Kidney (tissue), 14 donors: ENCODE data around the gene ZNF554. TPM values are rescaled to one million over a fixed set of nuclear protein-coding genes. Genes with fewer than 3 reads are reported as not detected.

Experiments
- DNase-seq, 5 donors: peaks; one replicate each; pipeline ENCODE4 v3.0.0-alpha.2; 2013 to 2020
- FAIRE-seq: peaks from 2 replicates; lab custom pipeline; 2012; peaks lifted over from hg19 to GRCh38; lab: Jason Lieb, UNC
- H3K27ac ChIP-seq, 2 donors: one replicate each; pipeline ENCODE4 v1.7.0; 2013; ENCODE audit warnings: low read depth in 2 of 2, low read length in 2 of 2, inconsistent platforms in 1 of 2
- H3K27me3 ChIP-seq: one replicate; pipeline ENCODE4 v1.7.1; 2013; ENCODE audit warnings: low read length, inconsistent platforms; ENCODE audit not compliant: control insufficient read depth, insufficient read depth
- H3K36me3 ChIP-seq, 3 donors: one replicate each; pipeline versions ENCODE4 v1.7.0 to v1.7.1; 2013; ENCODE audit warnings: low read length in 3 of 3, control low read depth in 1 of 3, inconsistent platforms in 1 of 3; ENCODE audit not compliant: insufficient read depth in 3 of 3, control insufficient read depth in 2 of 3
- H3K4me1 ChIP-seq, 3 donors: one replicate each; pipeline versions ENCODE4 v1.7.0 to v1.7.1; 2013; ENCODE audit warnings: low read length in 3 of 3, inconsistent platforms in 1 of 3, low read depth in 1 of 3; ENCODE audit not compliant: control insufficient read depth in 2 of 3, insufficient read depth in 2 of 3
- H3K4me3 ChIP-seq, 3 donors: one replicate each; pipeline versions ENCODE4 v1.7.0 to v1.8.1; 2013; ENCODE audit warnings: low read length in 3 of 3, control low read depth in 1 of 3, inconsistent platforms in 1 of 3
- H3K9ac ChIP-seq, 3 donors: one replicate each; pipeline versions ENCODE4 v1.7.0 to v1.7.1; 2013; ENCODE audit warnings: low read length in 3 of 3, control low read depth in 1 of 3, inconsistent platforms in 1 of 3
- H3K9me3 ChIP-seq, 3 donors: one replicate each; pipeline versions ENCODE4 v1.7.0 to v1.7.1; 2013; ENCODE audit warnings: low read length in 3 of 3, control low read depth in 1 of 3, inconsistent platforms in 1 of 3; ENCODE audit not compliant: control insufficient read depth in 2 of 3, insufficient read depth in 1 of 3
- intact Hi-C: fragments of 100-400 bp; cut with DNase I; formaldehyde crosslinking; loops from one replicate; pipeline ENCODE4 v1.11.1; 2022
- polyA plus RNA-seq: library from polyadenylated mRNA; stranded (reverse); fragments of 350-450 nt; fragmentation: Illumina TruSeq; extraction: RNeasy Lipid Tissue Mini Kit (QIAGEN cat#74804); gene quantifications from one replicate; pipeline ENCODE4 v1.2.3, GENCODE V29; 2014; ENCODE audit warnings: low read depth, low replicate concordance; ENCODE audit not compliant: insufficient read depth
- total RNA-seq: library from RNA; stranded (reverse); fragmentation: NEBNext Ultra II Directional; extraction: Animal tissue kit (Norgen Biotek cat#: 25700); gene quantifications from one replicate; pipeline ENCODE4 v1.2.1, GENCODE V29; 2021
- TF ChIP-seq, protein P1 (sequence below): IDR thresholded peaks from 3 replicates; pipeline ENCODE4 v1.5.1; 2012; ENCODE audit warnings: mild to moderate bottlenecking, moderate library complexity, borderline replicate concordance; ENCODE audit not compliant: insufficient read depth; ENCODE audit errors: extremely low read depth
- donor health status: control.
- donor health status: control.
- donor health status: control.
- donor health status: control.
- donor health status: control.
- donor health status: DM: yes; HTN: yes; CAD: no.
- donor health status: Normal renal cell carcinoma (clear cell type).

ZNF554 gene
- total and polyA plus RNA-seq, 2 donors from 2014 or later: 3.6 to 6.9 TPM

DNA sequence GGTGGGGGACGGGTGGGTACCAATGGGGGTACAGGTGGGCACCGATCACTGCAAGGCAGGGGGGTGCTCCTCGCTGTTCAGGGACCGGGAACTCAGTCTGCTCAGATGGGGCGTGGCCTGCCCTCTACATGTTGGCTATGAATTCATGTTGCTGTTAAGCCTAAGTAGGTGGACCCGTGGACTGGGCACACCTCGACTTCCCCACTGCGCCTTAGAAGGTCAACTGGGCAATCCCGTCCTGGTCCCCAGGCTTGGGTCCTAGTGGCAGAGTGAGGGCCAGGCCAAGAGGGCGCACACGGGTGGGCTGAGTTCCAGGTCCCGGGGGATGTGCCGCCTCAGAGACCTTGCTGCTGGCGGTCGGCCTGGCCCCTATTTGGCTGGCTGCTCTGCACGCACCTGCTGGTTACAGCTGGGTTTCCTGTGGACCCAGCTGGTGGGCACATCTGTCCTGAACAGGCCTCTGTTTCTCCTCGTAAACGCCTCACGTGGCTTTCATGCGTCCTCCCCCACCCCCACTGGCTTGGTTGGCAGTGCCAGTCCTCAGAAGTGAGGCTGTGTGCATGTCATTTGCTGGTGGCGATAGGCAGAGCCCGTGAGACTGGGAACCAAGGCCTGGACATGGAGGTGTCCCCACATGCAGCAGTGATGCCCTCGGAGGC is 13.5 kb upstream of the ZNF554 start:
- no peak overlapping the region for H3K4me3 ChIP-seq
- no peak overlapping the region for H3K9ac ChIP-seq
- H3K4me1 ChIP-seq: no peaks in the 10 kb centered on the region
- DNase-seq (no peak), FAIRE-seq (no peak)
- H3K27ac ChIP-seq: no peak overlapping the region
- H3K9me3 ChIP-seq: no peaks in the 10 kb centered on the region
- H3K36me3 ChIP-seq: peaks cover 2 to 5% (median 3%) of the 10 kb centered on the region in 3 donors
- intact Hi-C loops: no loop called here
- no peaks in the 10 kb centered on the region for H3K27me3 ChIP-seq
- TF ChIP-seq, protein P1, sequence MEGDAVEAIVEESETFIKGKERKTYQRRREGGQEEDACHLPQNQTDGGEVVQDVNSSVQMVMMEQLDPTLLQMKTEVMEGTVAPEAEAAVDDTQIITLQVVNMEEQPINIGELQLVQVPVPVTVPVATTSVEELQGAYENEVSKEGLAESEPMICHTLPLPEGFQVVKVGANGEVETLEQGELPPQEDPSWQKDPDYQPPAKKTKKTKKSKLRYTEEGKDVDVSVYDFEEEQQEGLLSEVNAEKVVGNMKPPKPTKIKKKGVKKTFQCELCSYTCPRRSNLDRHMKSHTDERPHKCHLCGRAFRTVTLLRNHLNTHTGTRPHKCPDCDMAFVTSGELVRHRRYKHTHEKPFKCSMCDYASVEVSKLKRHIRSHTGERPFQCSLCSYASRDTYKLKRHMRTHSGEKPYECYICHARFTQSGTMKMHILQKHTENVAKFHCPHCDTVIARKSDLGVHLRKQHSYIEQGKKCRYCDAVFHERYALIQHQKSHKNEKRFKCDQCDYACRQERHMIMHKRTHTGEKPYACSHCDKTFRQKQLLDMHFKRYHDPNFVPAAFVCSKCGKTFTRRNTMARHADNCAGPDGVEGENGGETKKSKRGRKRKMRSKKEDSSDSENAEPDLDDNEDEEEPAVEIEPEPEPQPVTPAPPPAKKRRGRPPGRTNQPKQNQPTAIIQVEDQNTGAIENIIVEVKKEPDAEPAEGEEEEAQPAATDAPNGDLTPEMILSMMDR: no peak

DNA sequence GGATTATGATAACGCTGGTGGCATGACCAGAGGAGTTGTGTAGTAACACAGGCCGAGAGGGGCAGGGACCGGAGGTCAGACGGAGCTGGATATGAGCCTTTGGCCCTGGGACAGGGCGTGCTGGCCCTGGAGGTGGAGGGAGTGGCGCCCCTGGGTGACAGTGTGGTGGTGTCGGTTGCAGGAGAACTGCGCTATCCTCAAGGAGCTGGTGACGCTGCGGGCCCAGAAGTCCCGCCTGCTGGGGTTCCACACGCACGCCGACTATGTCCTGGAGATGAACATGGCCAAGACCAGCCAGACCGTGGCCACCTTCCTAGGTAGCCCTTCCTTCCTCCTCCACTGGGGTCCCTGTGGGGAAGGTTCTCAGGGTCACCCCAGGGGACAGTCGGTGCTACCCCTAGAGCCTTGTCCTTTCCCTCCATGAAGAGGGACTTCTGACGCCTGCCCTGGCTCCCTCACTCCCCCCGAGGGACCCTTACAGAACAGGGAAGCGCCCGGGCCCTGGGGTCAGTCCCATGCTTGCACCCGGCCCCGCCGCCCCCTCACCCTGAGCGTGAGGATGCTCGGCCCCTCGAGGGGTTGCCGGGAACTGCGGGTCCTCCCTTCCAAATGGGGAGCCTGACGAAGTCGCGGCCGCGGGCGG is 12.8 kb upstream of the ZNF554 start:
- TF ChIP-seq, protein P1: no peak
- H3K4me1 ChIP-seq: no peaks in the 10 kb centered on the region
- no peaks in the 10 kb centered on the region for H3K27me3 ChIP-seq
- H3K4me3 ChIP-seq: no peak overlapping the region
- FAIRE-seq: no peak
- H3K27ac ChIP-seq: no peak overlapping the region
- no peak overlapping the region for H3K9ac ChIP-seq
- intact Hi-C loops: no loop called here
- H3K36me3 ChIP-seq: peaks cover 2 to 5% (median 3%) of the 10 kb centered on the region in 3 donors
- no peaks in the 10 kb centered on the region for H3K9me3 ChIP-seq
- no peak for DNase-seq

DNA sequence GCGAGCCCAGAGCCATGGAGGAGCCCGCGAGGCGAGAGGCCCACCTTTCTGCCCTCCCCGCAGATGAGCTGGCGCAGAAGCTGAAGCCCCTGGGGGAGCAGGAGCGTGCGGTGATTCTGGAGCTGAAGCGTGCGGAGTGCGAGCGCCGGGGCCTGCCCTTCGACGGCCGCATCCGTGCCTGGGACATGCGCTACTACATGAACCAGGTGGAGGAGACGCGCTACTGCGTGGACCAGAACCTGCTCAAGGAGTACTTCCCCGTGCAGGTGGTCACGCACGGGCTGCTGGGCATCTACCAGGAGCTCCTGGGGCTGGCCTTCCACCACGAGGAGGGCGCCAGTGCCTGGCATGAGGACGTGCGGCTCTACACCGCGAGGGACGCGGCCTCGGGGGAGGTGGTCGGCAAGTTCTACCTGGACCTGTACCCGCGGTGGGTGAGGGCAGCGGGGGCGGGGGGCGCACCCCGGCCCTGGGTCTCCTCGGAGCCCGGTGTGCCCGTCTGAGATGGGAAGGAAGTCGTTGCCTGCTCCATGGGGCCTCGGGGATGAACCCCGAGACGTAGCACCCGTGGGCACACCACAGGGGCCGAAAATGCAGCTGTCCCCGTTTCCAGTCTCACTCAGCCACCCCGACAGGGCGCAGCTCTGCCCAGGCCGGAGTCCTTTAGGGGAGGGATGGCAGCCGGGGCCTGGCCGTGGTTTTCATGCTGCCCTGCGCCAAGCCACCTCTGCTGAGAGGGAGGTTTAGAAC is 12.1 kb upstream of the ZNF554 start:
- Histone ChIP-seq H3K27ac (no peak overlapping the region), H3K4me3 (no peak overlapping the region), H3K27me3 (no peaks in the 10 kb centered on the region), H3K36me3 (peaks cover 1 to 5% (median 3%) of the 10 kb centered on the region in 3 donors), H3K9me3 (no peaks in the 10 kb centered on the region), H3K4me1 (no peaks in the 10 kb centered on the region), H3K9ac (no peak overlapping the region)
- DNase-seq (peak in 1 of 5 donors; percentile 67), FAIRE-seq (no peak)
- intact Hi-C loops: no loop called here
- TF ChIP-seq, protein P1: no peak
